NCI-H2029 treated with DMSO at 0.1 percent for 48 hours (cell line): ENCODE results near the gene PCDHGB1.
"Not testable (repeated sequence)": the region's sequence is repeated elsewhere in the genome, so short reads cannot be mapped to it uniquely, and the experiment has no call there.

Experiments
- DNase-seq: peaks from one replicate; lab custom pipeline; 2025; lab: John Stamatoyannopoulos, UW

Gene PCDHGB1

GRCh38 chr5:141383345-141383744 lies 33.4 kb downstream of the PCDHGB1 start:
- no peak for DNase-seq

DNA sequence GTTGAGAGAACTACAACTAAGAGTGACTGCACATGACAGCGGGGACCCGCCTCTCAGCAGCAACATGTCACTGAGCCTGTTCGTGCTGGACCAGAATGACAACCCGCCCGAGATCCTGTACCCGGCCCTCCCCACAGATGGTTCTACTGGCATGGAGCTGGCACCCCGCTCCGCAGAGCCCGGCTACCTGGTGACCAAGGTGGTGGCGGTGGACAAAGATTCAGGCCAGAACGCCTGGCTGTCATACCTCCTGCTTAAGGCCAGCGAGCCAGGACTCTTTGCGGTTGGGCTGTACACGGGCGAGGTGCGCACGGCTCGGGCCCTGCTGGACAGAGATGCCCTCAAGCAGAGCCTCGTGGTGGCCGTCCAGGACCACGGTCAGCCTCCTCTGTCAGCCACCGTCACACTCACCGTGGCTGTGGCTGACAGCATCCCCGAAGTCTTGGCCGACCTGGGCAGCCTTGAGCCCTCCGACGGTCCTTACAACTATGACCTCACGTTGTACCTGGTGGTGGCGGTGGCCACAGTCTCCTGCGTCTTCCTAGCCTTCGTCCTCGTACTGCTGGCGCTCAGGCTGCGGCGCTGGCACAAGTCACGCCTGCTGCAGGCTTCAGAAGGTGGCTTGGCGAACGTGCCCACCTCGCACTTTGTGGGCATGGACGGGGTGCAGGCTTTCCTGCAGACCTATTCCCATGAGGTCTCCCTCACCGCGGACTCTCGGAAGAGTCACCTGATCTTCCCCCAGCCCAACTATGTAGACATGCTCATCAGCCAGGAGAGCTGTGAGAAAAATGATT lies 34.8 kb downstream of the PCDHGB1 start:
- DNase-seq, result no peak

DNA sequence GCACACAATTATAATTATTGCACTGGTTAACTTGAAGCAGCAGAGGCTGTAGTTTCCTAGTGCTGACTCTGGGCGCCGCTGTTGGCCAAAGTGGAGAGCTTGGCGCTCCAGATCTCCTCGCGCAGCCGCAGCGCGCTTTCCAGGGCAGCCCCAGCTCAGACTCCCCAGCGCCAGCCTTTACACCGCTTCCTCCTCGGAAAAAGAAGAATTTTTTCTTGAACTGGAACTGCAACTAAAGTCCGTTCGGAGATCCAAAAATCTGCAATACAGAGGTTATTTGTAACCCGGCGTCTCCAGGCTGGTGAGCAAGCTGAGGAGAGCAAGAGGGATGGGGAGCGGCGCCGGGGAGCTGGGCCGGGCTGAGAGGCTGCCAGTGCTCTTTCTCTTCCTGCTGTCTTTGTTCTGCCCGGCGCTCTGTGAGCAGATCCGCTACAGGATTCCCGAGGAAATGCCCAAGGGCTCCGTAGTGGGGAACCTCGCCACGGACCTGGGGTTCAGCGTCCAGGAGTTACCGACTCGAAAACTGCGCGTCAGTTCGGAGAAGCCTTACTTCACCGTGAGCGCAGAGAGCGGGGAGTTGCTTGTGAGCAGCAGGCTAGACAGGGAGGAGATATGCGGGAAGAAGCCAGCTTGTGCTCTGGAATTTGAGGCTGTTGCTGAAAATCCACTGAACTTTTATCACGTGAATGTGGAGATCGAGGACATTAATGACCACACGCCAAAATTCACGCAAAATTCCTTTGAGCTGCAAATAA lies 37.8 kb downstream of the PCDHGB1 start, which contains the start of gene PCDHGB4:
PCDHGB4 (plus strand) TSS at position 142 of the 755 bp plus-strand sequence; CDS start at position 329, 187 bp downstream.
- DNase-seq, result not testable (repeated sequence)

GRCh38 chr5:141388661-141389060 lies 38.8 kb downstream of the PCDHGB1 start:
- DNase-seq, result no peak

DNA sequence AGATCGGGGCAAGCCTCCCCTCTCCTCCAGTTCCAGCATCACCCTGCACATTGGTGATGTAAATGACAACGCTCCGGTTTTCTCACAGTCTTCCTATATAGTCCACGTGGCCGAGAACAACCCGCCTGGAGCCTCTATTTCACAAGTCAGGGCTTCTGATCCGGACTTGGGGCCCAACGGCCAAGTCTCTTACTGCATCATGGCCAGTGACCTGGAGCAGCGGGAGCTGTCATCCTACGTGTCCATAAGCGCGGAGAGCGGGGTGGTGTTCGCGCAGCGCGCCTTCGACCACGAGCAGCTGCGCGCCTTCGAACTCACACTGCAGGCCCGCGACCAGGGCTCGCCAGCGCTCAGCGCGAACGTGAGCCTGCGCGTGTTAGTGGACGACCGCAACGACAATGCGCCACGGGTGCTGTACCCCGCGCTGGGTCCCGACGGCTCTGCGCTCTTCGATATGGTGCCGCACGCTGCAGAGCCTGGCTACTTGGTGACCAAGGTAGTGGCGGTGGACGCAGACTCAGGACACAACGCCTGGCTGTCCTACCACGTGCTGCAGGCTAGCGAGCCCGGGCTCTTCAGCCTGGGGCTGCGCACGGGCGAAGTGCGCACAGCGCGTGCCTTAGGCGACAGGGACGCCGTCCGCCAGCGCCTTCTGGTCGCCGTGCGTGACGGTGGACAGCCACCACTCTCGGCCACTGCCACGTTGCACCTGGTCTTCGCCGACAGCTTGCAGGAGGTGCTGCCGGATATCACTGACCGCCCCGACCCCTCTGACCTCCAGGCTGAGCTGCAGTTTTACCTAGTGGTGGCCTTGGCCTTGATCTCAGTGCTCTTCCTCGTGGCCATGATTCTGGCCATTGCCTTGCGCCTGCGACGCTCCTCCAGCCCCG lies 39.5 kb downstream of the PCDHGB1 start:
- no peak for DNase-seq

DNA sequence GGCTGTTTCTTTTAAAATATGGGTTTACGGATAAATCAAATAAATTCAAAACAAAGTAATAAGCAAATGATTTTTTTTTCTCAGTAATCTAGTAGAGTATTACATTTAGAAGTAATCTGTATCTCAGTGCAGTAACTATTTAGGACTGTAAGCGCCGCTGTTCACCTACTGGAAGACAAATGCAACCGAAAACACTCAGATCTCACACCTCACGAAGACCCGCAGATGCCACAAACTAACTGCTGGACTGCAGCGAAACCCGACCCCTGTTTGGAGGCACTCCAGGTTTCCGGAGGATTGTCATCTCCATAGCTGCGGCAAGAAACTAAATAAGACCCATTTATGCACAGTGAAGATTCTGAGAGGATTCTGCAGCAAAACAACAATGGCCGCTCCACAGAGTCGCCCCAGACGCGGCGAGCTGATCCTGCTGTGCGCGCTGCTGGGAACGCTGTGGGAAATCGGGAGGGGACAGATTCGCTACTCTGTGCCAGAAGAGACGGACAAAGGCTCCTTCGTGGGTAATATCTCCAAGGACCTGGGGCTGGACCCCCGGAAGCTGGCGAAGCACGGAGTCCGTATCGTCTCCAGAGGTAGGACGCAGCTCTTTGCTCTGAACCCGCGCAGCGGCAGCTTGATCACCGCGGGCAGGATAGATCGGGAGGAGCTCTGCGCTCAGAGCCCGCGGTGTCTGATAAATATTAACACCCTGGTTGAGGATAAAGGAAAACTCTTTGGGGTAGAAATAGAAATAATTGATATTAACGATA lies 42.7 kb downstream of the PCDHGB1 start, which contains the start of gene PCDHGA8:
PCDHGA8 (plus strand) TSS at position 205 of the 770 bp plus-strand sequence; CDS start at position 386, 181 bp downstream.
- no peak for DNase-seq

DNA sequence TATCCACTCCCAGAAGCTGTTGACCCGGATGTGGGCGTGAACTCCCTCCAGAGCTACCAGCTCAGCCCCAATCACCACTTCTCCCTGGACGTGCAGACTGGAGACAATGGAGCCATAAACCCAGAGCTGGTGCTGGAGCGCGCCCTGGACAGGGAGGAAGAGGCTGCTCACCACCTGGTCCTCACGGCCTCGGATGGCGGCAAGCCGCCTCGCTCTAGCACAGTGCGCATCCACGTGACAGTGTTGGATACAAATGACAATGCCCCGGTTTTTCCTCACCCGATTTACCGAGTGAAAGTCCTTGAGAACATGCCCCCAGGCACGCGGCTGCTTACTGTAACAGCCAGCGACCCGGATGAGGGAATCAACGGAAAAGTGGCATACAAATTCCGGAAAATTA lies 43.4 kb downstream of the PCDHGB1 start:
- DNase-seq, result no peak

DNA sequence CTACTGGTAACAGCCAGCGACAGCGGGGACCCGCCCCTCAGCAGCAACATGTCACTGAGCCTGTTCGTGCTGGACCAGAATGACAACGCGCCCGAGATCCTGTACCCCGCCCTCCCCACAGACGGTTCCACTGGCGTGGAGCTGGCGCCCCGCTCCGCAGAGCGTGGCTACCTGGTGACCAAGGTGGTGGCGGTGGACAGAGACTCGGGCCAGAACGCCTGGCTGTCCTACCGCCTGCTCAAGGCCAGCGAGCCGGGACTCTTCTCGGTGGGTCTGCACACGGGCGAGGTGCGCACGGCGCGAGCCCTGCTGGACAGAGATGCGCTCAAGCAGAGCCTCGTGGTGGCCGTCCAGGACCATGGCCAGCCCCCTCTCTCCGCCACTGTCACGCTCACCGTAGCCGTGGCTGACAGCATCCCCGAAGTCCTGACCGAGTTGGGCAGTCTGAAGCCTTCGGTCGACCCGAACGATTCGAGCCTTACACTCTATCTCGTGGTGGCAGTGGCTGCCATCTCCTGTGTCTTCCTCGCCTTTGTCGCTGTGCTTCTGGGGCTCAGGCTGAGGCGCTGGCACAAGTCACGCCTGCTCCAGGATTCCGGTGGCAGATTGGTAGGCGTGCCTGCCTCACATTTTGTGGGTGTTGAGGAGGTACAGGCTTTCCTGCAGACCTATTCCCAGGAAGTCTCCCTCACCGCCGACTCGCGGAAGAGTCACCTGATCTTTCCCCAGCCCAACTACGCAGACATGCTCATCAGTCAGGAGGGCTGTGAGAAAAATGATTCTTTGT lies 44.7 kb downstream of the PCDHGB1 start:
- not testable (repeated sequence) for DNase-seq

GRCh38 chr5:141397756-141398551 lies 48.1 kb downstream of the PCDHGB1 start, which contains the start of gene PCDHGB5:
PCDHGB5 (plus strand) TSS chr5:141397947; CDS start chr5:141398128, 181 bp downstream.
- DNase-seq, result not testable (repeated sequence)

- DNase-seq, result no peak
These were observed 48.7 kb downstream of the PCDHGB1 start for GRCh38 chr5:141398608-141399007.

GRCh38 chr5:141399555-141400258 lies 49.8 kb downstream of the PCDHGB1 start:
- DNase-seq, result no peak
